Spleen (tissue), 7 donors: Measurements from ENCODE around the gene FAM222A.

Experiments used
- POLR2A ChIP-seq, 3 donors: fragments of 450-650 bp; IDR thresholded peaks; one replicate each; pipeline ENCODE4 v1.5.1; 2017; ENCODE audit warnings: antibody characterized with exemption in 3 of 3, mild to moderate bottlenecking in 1 of 3
- TF ChIP-seq, protein P1 (sequence below), 11 experiments: fragments of 200-600 bp in 7 of 11; fragments of 450-650 bp in 4 of 11; sonication (generic) in 4 of 11; IDR thresholded peaks in 8 of 11; conservative IDR thresholded peaks in 3 of 11; 1 replicate in 7 of 11; 2 replicates in 4 of 11; pipeline versions ENCODE4 v1.4.0 to v1.8.0; 2016 to 2021; ENCODE audit warnings: antibody characterized with exemption in 11 of 11, inconsistent platforms in 4 of 11, mild to moderate bottlenecking in 1 of 11
- donor health status: DM: no; HTN: no; CAD: no; lungs with moderate emphysema.
- donor health status: DM: no; HTN: no; CAD: no.
- donor health status: DM: no; HTN: no; CAD: no.

DNA sequence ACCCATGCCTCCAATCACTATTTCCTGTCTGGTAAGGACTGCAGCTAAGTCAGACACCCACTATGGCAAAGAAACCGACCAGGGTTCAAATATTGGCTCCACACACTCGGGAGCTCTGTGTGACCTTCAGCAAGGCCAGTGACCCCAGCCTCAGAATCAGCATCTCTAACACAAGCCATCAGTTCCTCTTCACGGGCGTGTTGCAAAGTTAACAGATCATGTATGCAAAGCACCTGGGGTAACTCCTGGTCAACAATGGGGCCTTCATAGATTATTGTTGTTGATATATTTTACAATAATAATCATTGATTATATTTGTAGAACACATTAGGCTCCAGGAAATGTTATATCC lies 6.2 kb upstream of the FAM222A start:
- no peak for TF ChIP-seq POLR2A (IDR thresholded peaks at IDR 0.05)
- TF ChIP-seq, protein P1, sequence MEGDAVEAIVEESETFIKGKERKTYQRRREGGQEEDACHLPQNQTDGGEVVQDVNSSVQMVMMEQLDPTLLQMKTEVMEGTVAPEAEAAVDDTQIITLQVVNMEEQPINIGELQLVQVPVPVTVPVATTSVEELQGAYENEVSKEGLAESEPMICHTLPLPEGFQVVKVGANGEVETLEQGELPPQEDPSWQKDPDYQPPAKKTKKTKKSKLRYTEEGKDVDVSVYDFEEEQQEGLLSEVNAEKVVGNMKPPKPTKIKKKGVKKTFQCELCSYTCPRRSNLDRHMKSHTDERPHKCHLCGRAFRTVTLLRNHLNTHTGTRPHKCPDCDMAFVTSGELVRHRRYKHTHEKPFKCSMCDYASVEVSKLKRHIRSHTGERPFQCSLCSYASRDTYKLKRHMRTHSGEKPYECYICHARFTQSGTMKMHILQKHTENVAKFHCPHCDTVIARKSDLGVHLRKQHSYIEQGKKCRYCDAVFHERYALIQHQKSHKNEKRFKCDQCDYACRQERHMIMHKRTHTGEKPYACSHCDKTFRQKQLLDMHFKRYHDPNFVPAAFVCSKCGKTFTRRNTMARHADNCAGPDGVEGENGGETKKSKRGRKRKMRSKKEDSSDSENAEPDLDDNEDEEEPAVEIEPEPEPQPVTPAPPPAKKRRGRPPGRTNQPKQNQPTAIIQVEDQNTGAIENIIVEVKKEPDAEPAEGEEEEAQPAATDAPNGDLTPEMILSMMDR (IDR thresholded peaks at IDR 0.05 in 8 of 11, conservative IDR thresholded peaks at IDR 0.05 in 3 of 11), result no peak
